ENCODE results near the gene PRDM10. TPM values are rescaled to one million over a fixed set of nuclear protein-coding genes. Genes with fewer than 3 reads are reported as not detected.

The PRDM10 gene
- total RNA-seq, 1 experiment from 2014 or later, result 18.9 TPM

- no peak overlapping the region for H3K27ac Mint-ChIP-seq
- no peak overlapping the region for H3K4me3 Mint-ChIP-seq
- no peaks in the 10 kb centered on the region for H3K27me3 Mint-ChIP-seq (ENCODE audit: low read depth)
- CTCF ChIA-PET, result no interaction called here
- H3K9me3 Mint-ChIP-seq, result peaks cover 5% of the 10 kb centered on the region; the same call in 1 of the 2 replicates
- H3K4me1 Mint-ChIP-seq, result no peaks in the 10 kb centered on the region
- ATAC-seq, result peak; percentile 67; the same call in 1 of the 2 replicates
- no peak for DNase-seq (ENCODE audit: low spot score)
- POLR2A ChIA-PET, result interaction anchor here (0.5 kb wide), 1 partner anchor 102 kb away, joined by 3 read pairs; no protein-coding TSS in a partner anchor
- H3K36me3 Mint-ChIP-seq, result no peaks in the 10 kb centered on the region
- TF ChIP-seq NFATC4 (CRISPR knock-in tag; IDR thresholded peaks at IDR 0.05) (no peak), STAT6 (CRISPR knock-in tag; conservative IDR thresholded peaks at IDR 0.05; ENCODE audit: low read depth) (no peak), ZNF416 (CRISPR knock-in tag; IDR thresholded peaks at IDR 0.05) (no peak), EMX1 (CRISPR knock-in tag; IDR thresholded peaks at IDR 0.05) (no peak), CTCF (IDR thresholded peaks at IDR 0.05) (no peak), GABPB1 (CRISPR knock-in tag; IDR thresholded peaks at IDR 0.05) (no peak), FOXJ3 (CRISPR knock-in tag; IDR thresholded peaks at IDR 0.05; ENCODE audit: borderline replicate concordance) (no peak), TP53 (CRISPR knock-in tag; IDR thresholded peaks at IDR 0.05) (no peak), E2F4 (CRISPR knock-in tag; IDR thresholded peaks at IDR 0.05; ENCODE audit: borderline replicate concordance, low read depth) (no peak), ETV6 (CRISPR knock-in tag; IDR thresholded peaks at IDR 0.05) (no peak), MYBL2 (CRISPR knock-in tag; IDR thresholded peaks at IDR 0.05) (no peak)
Observed at GRCh38 chr11:130050257-130050656, 47.6 kb upstream of the PRDM10 start.

GRCh38 chr11:130049328-130049771, 46.7 kb upstream of the PRDM10 start:
- H3K4me1 Mint-ChIP-seq, result no peaks in the 10 kb centered on the region
- no peak for TF ChIP-seq ATF6 (CRISPR knock-in tag; IDR thresholded peaks at IDR 0.05)
- TF ChIP-seq TP53 (CRISPR knock-in tag; IDR thresholded peaks at IDR 0.05), result no peak
- no peak for TF ChIP-seq TEAD1 (CRISPR knock-in tag; IDR thresholded peaks at IDR 0.05)
- no peak for TF ChIP-seq ATF1 (CRISPR knock-in tag; IDR thresholded peaks at IDR 0.05)
- no peak for TF ChIP-seq ELF4 (CRISPR knock-in tag; IDR thresholded peaks at IDR 0.05; ENCODE audit: low read depth)
- TF ChIP-seq SP1 (CRISPR knock-in tag; conservative IDR thresholded peaks at IDR 0.05), result no peak
- TF ChIP-seq GRHL2 (CRISPR knock-in tag; IDR thresholded peaks at IDR 0.05; ENCODE audit: insufficient replicate concordance, severe bottlenecking), result no peak
- TF ChIP-seq ZMAT4 (CRISPR knock-in tag; IDR thresholded peaks at IDR 0.05), result no peak
- no peak for TF ChIP-seq ZNF138 (CRISPR knock-in tag; conservative IDR thresholded peaks at IDR 0.05)
- TF ChIP-seq KAT7 (CRISPR knock-in tag; IDR thresholded peaks at IDR 0.05; ENCODE audit: borderline replicate concordance), result no peak
- TF ChIP-seq ZNF232 (CRISPR knock-in tag; IDR thresholded peaks at IDR 0.05), result no peak
- no peak for TF ChIP-seq HMGXB4 (CRISPR knock-in tag; IDR thresholded peaks at IDR 0.05)
- TF ChIP-seq CBFB (CRISPR knock-in tag; IDR thresholded peaks at IDR 0.05; ENCODE audit: low read depth), result no peak
- no peak for TF ChIP-seq NFATC4 (CRISPR knock-in tag; IDR thresholded peaks at IDR 0.05)
- TF ChIP-seq ZNF219 (CRISPR knock-in tag; IDR thresholded peaks at IDR 0.05; ENCODE audit: borderline replicate concordance), result no peak
- TF ChIP-seq FOXK1 (CRISPR knock-in tag; IDR thresholded peaks at IDR 0.05), result no peak
- no peak for TF ChIP-seq JUN (CRISPR knock-in tag; IDR thresholded peaks at IDR 0.05)
- POLR2A ChIA-PET, result interaction anchor here (1.0 kb wide), 1 partner anchor 47 kb away, joined by 4 read pairs; the partner anchor contains the start of gene PRDM10
- no peaks in the 10 kb centered on the region; the same call in 1 of the 2 replicates for H3K27me3 Mint-ChIP-seq (ENCODE audit: low read depth)
- H3K27ac Mint-ChIP-seq, result no peak overlapping the region
- H3K4me3 Mint-ChIP-seq, result no peak overlapping the region
- H3K9me3 Mint-ChIP-seq, result peaks cover 5% of the 10 kb centered on the region
- CTCF ChIA-PET, result no interaction called here
- no peak for ATAC-seq
- DNase-seq (ENCODE audit: low spot score), result no peak
- peaks cover 3% of the 10 kb centered on the region; the same call in 1 of the 2 replicates for H3K36me3 Mint-ChIP-seq
